ENCODE data around the gene MAML3. TPM values are rescaled to one million over a fixed set of nuclear protein-coding genes. Genes with fewer than 3 reads are reported as not detected.

MAML3 gene
- total RNA-seq, 1 donor from 2014 or later = 4.3 TPM

- intact Hi-C loops (cut with micrococcal nuclease) = no loop called here
Observed at GRCh38 chr4:139938414-139938813, 215.6 kb downstream of the MAML3 start.

GRCh38 chr4:139935911-139936310 lies 218.1 kb downstream of the MAML3 start:
- intact Hi-C loops (cut with micrococcal nuclease) = no loop called here

- intact Hi-C loops (cut with micrococcal nuclease) = no loop called here
Observed at GRCh38 chr4:139934708-139935195, 219.2 kb downstream of the MAML3 start.

- intact Hi-C loops (cut with micrococcal nuclease) = no loop called here
Observed at GRCh38 chr4:139934057-139934707, 219.8 kb downstream of the MAML3 start.

GRCh38 chr4:139933541-139933940 lies 220.4 kb downstream of the MAML3 start:
- intact Hi-C loops (cut with micrococcal nuclease) = no loop called here

- intact Hi-C loops (cut with micrococcal nuclease) = no loop called here
Observed at GRCh38 chr4:139933104-139933503, 220.9 kb downstream of the MAML3 start.

- intact Hi-C loops (cut with micrococcal nuclease) = no loop called here
Observed at GRCh38 chr4:139924782-139925181, 229.2 kb downstream of the MAML3 start.

GRCh38 chr4:139922406-139923024 lies 231.5 kb downstream of the MAML3 start:
- intact Hi-C loops (cut with micrococcal nuclease) = no loop called here

GRCh38 chr4:139921429-139922184 lies 232.4 kb downstream of the MAML3 start:
- intact Hi-C loops (cut with micrococcal nuclease) = no loop called here

- intact Hi-C loops (cut with micrococcal nuclease) = no loop called here
Observed at GRCh38 chr4:139920486-139921002, 233.4 kb downstream of the MAML3 start.

GRCh38 chr4:139919521-139919920 lies 234.5 kb downstream of the MAML3 start:
- intact Hi-C loops (cut with micrococcal nuclease) = no loop called here

GRCh38 chr4:139919004-139919403 lies 235.0 kb downstream of the MAML3 start:
- intact Hi-C loops (cut with micrococcal nuclease) = no loop called here

GRCh38 chr4:139918591-139918990 lies 235.4 kb downstream of the MAML3 start:
- intact Hi-C loops (cut with micrococcal nuclease) = no loop called here

- intact Hi-C loops (cut with micrococcal nuclease) = no loop called here
Observed at GRCh38 chr4:139917896-139918295, 236.1 kb downstream of the MAML3 start.

- intact Hi-C loops (cut with micrococcal nuclease) = no loop called here
Observed at GRCh38 chr4:139916041-139916440, 237.9 kb downstream of the MAML3 start.

GRCh38 chr4:139915037-139915436 lies 238.9 kb downstream of the MAML3 start:
- intact Hi-C loops (cut with micrococcal nuclease) = no loop called here

- intact Hi-C loops (cut with micrococcal nuclease) = no loop called here
Observed at GRCh38 chr4:139913995-139914598, 239.9 kb downstream of the MAML3 start.

- intact Hi-C loops (cut with micrococcal nuclease) = no loop called here
Observed at GRCh38 chr4:139913398-139913990, 240.5 kb downstream of the MAML3 start.

GRCh38 chr4:139912445-139912844 lies 241.5 kb downstream of the MAML3 start:
- intact Hi-C loops (cut with micrococcal nuclease) = no loop called here

GRCh38 chr4:139910106-139910505 lies 243.9 kb downstream of the MAML3 start:
- intact Hi-C loops (cut with micrococcal nuclease) = no loop called here
